GM18505 (cell line): Measurements from ENCODE around the gene AQP9.

Experiments
- ATAC-seq: cut with Tn5 transposase; IDR thresholded peaks from one replicate; pipeline ENCODE4 v1.9.1; 2021; ENCODE audit not compliant: unreplicated experiment
- POLR2A ChIP-seq: IDR thresholded peaks from 4 replicates; pipeline ENCODE4 v1.6.1; 2011; ENCODE audit warnings: borderline replicate concordance; ENCODE audit not compliant: insufficient read depth, insufficient read length; ENCODE audit errors: extremely low read depth

The AQP9 gene

GRCh38 chr15:58212909-58213526, 74.8 kb downstream of the AQP9 start:
- no peak for TF ChIP-seq POLR2A
- ATAC-seq: no peak

GRCh38 chr15:58213587-58214338, 75.6 kb downstream of the AQP9 start:
- no peak for TF ChIP-seq POLR2A
- ATAC-seq: no peak

GRCh38 chr15:58214591-58215340, 76.6 kb downstream of the AQP9 start:
- no peak for TF ChIP-seq POLR2A
- ATAC-seq: no peak

- ATAC-seq: no peak
- no peak for TF ChIP-seq POLR2A
Measured at GRCh38 chr15:58217460-58217859, 79.3 kb downstream of the AQP9 start.

GRCh38 chr15:58221591-58222241, 83.5 kb downstream of the AQP9 start:
- no peak for TF ChIP-seq POLR2A
- no peak for ATAC-seq

GRCh38 chr15:58222679-58223078, 84.5 kb downstream of the AQP9 start:
- no peak for ATAC-seq
- no peak for TF ChIP-seq POLR2A

- no peak for TF ChIP-seq POLR2A
- ATAC-seq: no peak
Measured at GRCh38 chr15:58223432-58223831, 85.3 kb downstream of the AQP9 start.

GRCh38 chr15:58224068-58224467, 85.9 kb downstream of the AQP9 start:
- TF ChIP-seq POLR2A: no peak

GRCh38 chr15:58227706-58228543, 89.7 kb downstream of the AQP9 start:
- ATAC-seq: no peak
- no peak for TF ChIP-seq POLR2A

More at GRCh38 chr15:58224068-58224467, 85.9 kb downstream of the AQP9 start:
- no peak for ATAC-seq

GRCh38 chr15:58228718-58229117, 90.5 kb downstream of the AQP9 start:
- ATAC-seq: no peak
- no peak for TF ChIP-seq POLR2A

- TF ChIP-seq POLR2A: no peak
- ATAC-seq: no peak
Measured at GRCh38 chr15:58229297-58229768, 91.2 kb downstream of the AQP9 start.

- ATAC-seq: no peak
- TF ChIP-seq POLR2A: no peak
Measured at GRCh38 chr15:58232281-58233065, 94.3 kb downstream of the AQP9 start.
